GM12872 (cell line): ENCODE results near the gene GSAP.

Source experiments
- CTCF ChIP-seq: IDR thresholded peaks from 3 replicates; pipeline ENCODE4 v1.5.1; 2011; ENCODE audit warnings: low read depth, mild to moderate bottlenecking, low read length, moderate library complexity; ENCODE audit not compliant: insufficient read depth

GSAP gene

GRCh38 chr7:77459311-77459726 lies 43.2 kb upstream of the GSAP start:
- no peak for TF ChIP-seq CTCF

GRCh38 chr7:77458786-77459185 lies 42.6 kb upstream of the GSAP start:
- TF ChIP-seq CTCF, result no peak

- TF ChIP-seq CTCF, result no peak
Measured at GRCh38 chr7:77457779-77458178, 41.6 kb upstream of the GSAP start.

- no peak for TF ChIP-seq CTCF
Measured at GRCh38 chr7:77456696-77457095, 40.5 kb upstream of the GSAP start.

- no peak for TF ChIP-seq CTCF
Measured at GRCh38 chr7:77455321-77455720, 39.2 kb upstream of the GSAP start.

- no peak for TF ChIP-seq CTCF
Measured at GRCh38 chr7:77454802-77455201, 38.7 kb upstream of the GSAP start.

- TF ChIP-seq CTCF, result no peak
Measured at GRCh38 chr7:77453531-77453930, 37.4 kb upstream of the GSAP start.

GRCh38 chr7:77450613-77451012 lies 34.5 kb upstream of the GSAP start:
- TF ChIP-seq CTCF, result no peak
